ENCODE measurements around the gene MR1.

Gene MR1

GRCh38 chr1:181062836-181063428 lies 29.1 kb downstream of the MR1 start:
- Histone ChIP-seq H3K4me3 (ENCODE audit: low read depth, low read length) (no peak overlapping the region), H3K9me3 (ENCODE audit: severe bottlenecking) (no peaks in the 10 kb centered on the region), H3K27me3 (ENCODE audit: insufficient read depth, low read depth, severe bottlenecking) (no peaks in the 10 kb centered on the region), H3K36me3 (no peaks in the 10 kb centered on the region), H3K27ac (peak overlapping the region; percentile 33)
- DNase-seq, result peak; percentile 30
- no peak for TF ChIP-seq CTCF (IDR thresholded peaks at IDR 0.05; ENCODE audit: low read depth, low read length)

GRCh38 chr1:181064011-181064623 lies 30.3 kb downstream of the MR1 start:
- peak; percentile 48 for DNase-seq
- H3K4me3 ChIP-seq (ENCODE audit: low read depth, low read length), result no peak overlapping the region
- peak overlapping the region; percentile 50; the same call in 1 of the 2 replicates for H3K27ac ChIP-seq
- no peaks in the 10 kb centered on the region for H3K36me3 ChIP-seq
- no peaks in the 10 kb centered on the region for H3K9me3 ChIP-seq (ENCODE audit: severe bottlenecking)
- TF ChIP-seq CTCF (IDR thresholded peaks at IDR 0.05; ENCODE audit: low read depth, low read length), result no peak
- H3K27me3 ChIP-seq (ENCODE audit: insufficient read depth, low read depth, severe bottlenecking), result no peaks in the 10 kb centered on the region

DNA sequence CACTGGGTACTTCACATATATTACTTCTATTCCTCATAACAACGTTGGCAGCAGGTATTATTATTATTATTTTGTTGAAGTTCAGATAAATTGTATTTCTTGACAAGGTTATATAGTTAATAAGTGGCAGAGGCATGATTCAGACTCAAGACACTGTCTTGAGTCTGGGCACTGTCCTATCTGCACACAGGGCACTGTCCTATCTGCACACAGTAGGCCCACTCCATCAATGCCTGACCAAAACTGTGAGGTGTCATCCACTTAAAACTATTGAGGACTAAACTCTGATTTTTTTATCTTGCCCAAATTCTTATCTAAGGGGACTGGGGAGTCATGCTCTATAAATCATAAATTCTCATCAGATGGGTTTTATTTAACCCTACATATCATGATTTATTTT lies 30.9 kb downstream of the MR1 start:
- no peak for TF ChIP-seq CTCF (IDR thresholded peaks at IDR 0.05; ENCODE audit: low read depth, low read length)
- H3K27ac ChIP-seq, result no peak overlapping the region

GRCh38 chr1:181073638-181074037 lies 39.9 kb downstream of the MR1 start:
- Histone ChIP-seq H3K9me3 (ENCODE audit: severe bottlenecking) (no peaks in the 10 kb centered on the region), H3K27me3 (ENCODE audit: insufficient read depth, low read depth, severe bottlenecking) (no peaks in the 10 kb centered on the region)
- DNase-seq, result no peak

More for the DNA sequence above, 30.9 kb downstream of the MR1 start:
- DNase-seq, result no peak
- no peaks in the 10 kb centered on the region for H3K9me3 ChIP-seq (ENCODE audit: severe bottlenecking)
- H3K27me3 ChIP-seq (ENCODE audit: insufficient read depth, low read depth, severe bottlenecking), result no peaks in the 10 kb centered on the region
- H3K36me3 ChIP-seq, result no peaks in the 10 kb centered on the region
- no peak overlapping the region for H3K4me3 ChIP-seq (ENCODE audit: low read depth, low read length)

GRCh38 chr1:181075766-181076350 lies 42.1 kb downstream of the MR1 start:
- DNase-seq, result no peak
- no peak for TF ChIP-seq CTCF (IDR thresholded peaks at IDR 0.05; ENCODE audit: low read depth, low read length)
- H3K27me3 ChIP-seq (ENCODE audit: insufficient read depth, low read depth, severe bottlenecking), result no peaks in the 10 kb centered on the region
- H3K9me3 ChIP-seq (ENCODE audit: severe bottlenecking), result no peaks in the 10 kb centered on the region
- no peaks in the 10 kb centered on the region for H3K36me3 ChIP-seq
- no peak overlapping the region for H3K4me3 ChIP-seq (ENCODE audit: low read depth, low read length)
- H3K27ac ChIP-seq, result no peak overlapping the region

More at GRCh38 chr1:181073638-181074037, 39.9 kb downstream of the MR1 start:
- TF ChIP-seq CTCF (IDR thresholded peaks at IDR 0.05; ENCODE audit: low read depth, low read length), result no peak
- H3K36me3 ChIP-seq, result no peaks in the 10 kb centered on the region
- H3K4me3 ChIP-seq (ENCODE audit: low read depth, low read length), result no peak overlapping the region
- H3K27ac ChIP-seq, result no peak overlapping the region

All from WERI-Rb-1 (cell line).